IPS-NIHi7 (cell line): ENCODE results near the gene PEA15.

ENCODE experiments used
- DNase-seq: peaks from one replicate; pipeline ENCODE4 v3.0.0; 2012; ENCODE audit warnings: mixed read lengths; ENCODE audit errors: extremely low spot score

PEA15 gene

GRCh38 chr1:160239582-160240299 lies 34.6 kb downstream of the PEA15 start:
- DNase-seq: no peak

GRCh38 chr1:160243767-160244166 lies 38.6 kb downstream of the PEA15 start:
- DNase-seq: no peak

GRCh38 chr1:160244209-160244608 lies 39.0 kb downstream of the PEA15 start:
- DNase-seq: no peak

- no peak for DNase-seq
Observed at GRCh38 chr1:160245434-160245833, 40.2 kb downstream of the PEA15 start.

GRCh38 chr1:160247053-160247452 lies 41.9 kb downstream of the PEA15 start:
- no peak for DNase-seq

- DNase-seq: no peak
Observed at GRCh38 chr1:160251011-160251410, 45.8 kb downstream of the PEA15 start.

GRCh38 chr1:160251687-160252526 lies 46.7 kb downstream of the PEA15 start:
- DNase-seq: peak; percentile 78

- DNase-seq: no peak
Observed at GRCh38 chr1:160255781-160256300, 50.7 kb downstream of the PEA15 start.

- DNase-seq: no peak
Observed at GRCh38 chr1:160256396-160257046, 51.3 kb downstream of the PEA15 start.

- DNase-seq: no peak
Observed at GRCh38 chr1:160257411-160258015, 52.3 kb downstream of the PEA15 start.

- no peak for DNase-seq
Observed at GRCh38 chr1:160258177-160258798, 53.1 kb downstream of the PEA15 start.

- DNase-seq: no peak
Observed at GRCh38 chr1:160260406-160261382, 55.5 kb downstream of the PEA15 start.

GRCh38 chr1:160261556-160261892 lies 56.3 kb downstream of the PEA15 start:
- peak; percentile 61 for DNase-seq

GRCh38 chr1:160261893-160262794 lies 57.0 kb downstream of the PEA15 start, which contains the start of gene DCAF8:
DCAF8 (minus strand) TSS chr1:160262549; CDS start chr1:160244008, 18,541 bp downstream.
- DNase-seq: peak; percentile 98

GRCh38 chr1:160264795-160265307 lies 59.7 kb downstream of the PEA15 start:
- no peak for DNase-seq
